ENCODE measurements around the gene FGGY. TPM values are rescaled to one million over a fixed set of nuclear protein-coding genes. Genes with fewer than 3 reads are reported as not detected.

The FGGY gene
- total RNA-seq, 1 donor: 24.6 TPM

DNA sequence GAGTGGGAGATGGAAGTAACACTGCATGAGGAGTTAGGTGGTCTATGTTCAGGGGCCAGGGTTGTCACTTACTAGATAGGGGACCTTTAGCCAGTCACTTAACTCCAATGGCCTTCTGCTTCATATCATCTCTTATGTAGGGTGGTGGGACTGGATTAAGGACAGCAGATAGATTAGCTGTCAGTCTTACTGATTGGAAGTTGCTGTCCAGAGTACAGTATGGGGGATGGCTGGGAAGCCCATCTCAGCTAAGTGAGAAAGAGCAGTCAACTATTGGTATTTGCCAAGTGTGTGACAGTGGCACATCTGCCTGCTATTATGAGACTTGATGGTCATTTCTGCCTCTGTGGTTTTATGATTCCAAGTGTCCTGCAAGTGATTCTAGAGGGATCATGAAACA lies 130.9 kb downstream of the FGGY start:
- TF ChIP-seq, protein P1, sequence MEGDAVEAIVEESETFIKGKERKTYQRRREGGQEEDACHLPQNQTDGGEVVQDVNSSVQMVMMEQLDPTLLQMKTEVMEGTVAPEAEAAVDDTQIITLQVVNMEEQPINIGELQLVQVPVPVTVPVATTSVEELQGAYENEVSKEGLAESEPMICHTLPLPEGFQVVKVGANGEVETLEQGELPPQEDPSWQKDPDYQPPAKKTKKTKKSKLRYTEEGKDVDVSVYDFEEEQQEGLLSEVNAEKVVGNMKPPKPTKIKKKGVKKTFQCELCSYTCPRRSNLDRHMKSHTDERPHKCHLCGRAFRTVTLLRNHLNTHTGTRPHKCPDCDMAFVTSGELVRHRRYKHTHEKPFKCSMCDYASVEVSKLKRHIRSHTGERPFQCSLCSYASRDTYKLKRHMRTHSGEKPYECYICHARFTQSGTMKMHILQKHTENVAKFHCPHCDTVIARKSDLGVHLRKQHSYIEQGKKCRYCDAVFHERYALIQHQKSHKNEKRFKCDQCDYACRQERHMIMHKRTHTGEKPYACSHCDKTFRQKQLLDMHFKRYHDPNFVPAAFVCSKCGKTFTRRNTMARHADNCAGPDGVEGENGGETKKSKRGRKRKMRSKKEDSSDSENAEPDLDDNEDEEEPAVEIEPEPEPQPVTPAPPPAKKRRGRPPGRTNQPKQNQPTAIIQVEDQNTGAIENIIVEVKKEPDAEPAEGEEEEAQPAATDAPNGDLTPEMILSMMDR (IDR thresholded peaks at IDR 0.05; ENCODE audit: extremely low read depth, low read depth, low read length): no peak
- no peaks in the 10 kb centered on the region for H3K36me3 ChIP-seq (ENCODE audit: insufficient read depth, low read length)
- H3K4me1 ChIP-seq (ENCODE audit: insufficient read depth, low read length): no peaks in the 10 kb centered on the region
- no peak overlapping the region for H2AFZ ChIP-seq (ENCODE audit: low read length)
- no peak overlapping the region for H3K4me2 ChIP-seq (ENCODE audit: insufficient read depth, low read length)
- no peaks in the 10 kb centered on the region for H4K20me1 ChIP-seq (ENCODE audit: insufficient read depth, low read length)
- H3K79me2 ChIP-seq (ENCODE audit: insufficient read depth, low read length): no peaks in the 10 kb centered on the region
- no peaks in the 10 kb centered on the region for H3K27me3 ChIP-seq (ENCODE audit: insufficient read depth, low read length)
- DNase-seq (ENCODE audit: insufficient read length, low spot score, missing footprints): no peak
- no peaks in the 10 kb centered on the region for H3K9me3 ChIP-seq (ENCODE audit: low read depth, low read length)
- no peak overlapping the region for H3K27ac ChIP-seq (ENCODE audit: low read depth, low read length)
- H3K4me3 ChIP-seq (ENCODE audit: insufficient read depth, low read length): no peak overlapping the region

DNA sequence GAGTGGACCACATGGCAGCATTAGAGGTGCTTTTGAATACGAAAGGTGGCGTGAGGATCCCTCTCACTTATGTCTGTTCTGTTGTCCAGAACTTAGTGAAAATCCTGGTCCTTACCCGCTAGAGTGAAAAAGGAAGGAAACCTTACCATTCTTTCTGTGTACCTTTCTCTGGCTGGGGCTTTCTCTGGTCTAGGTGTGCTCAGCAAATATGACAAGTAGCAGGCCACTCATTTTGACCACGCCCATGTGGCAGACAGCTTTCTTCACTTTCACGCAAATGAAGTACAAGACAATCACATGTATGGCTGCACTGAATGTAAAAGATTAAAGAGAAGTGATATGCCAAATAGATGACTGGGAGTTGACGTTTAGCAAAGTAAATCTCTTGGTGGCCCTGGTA lies 131.9 kb downstream of the FGGY start:
- DNase-seq (ENCODE audit: insufficient read length, low spot score, missing footprints): no peak
- Histone ChIP-seq H2AFZ (ENCODE audit: low read length) (no peak overlapping the region), H3K36me3 (ENCODE audit: insufficient read depth, low read length) (no peaks in the 10 kb centered on the region), H4K20me1 (ENCODE audit: insufficient read depth, low read length) (no peaks in the 10 kb centered on the region), H3K4me3 (ENCODE audit: insufficient read depth, low read length) (no peak overlapping the region), H3K27me3 (ENCODE audit: insufficient read depth, low read length) (no peaks in the 10 kb centered on the region), H3K4me1 (ENCODE audit: insufficient read depth, low read length) (peaks cover 3% of the 10 kb centered on the region), H3K27ac (ENCODE audit: low read depth, low read length) (no peak overlapping the region), H3K79me2 (ENCODE audit: insufficient read depth, low read length) (no peaks in the 10 kb centered on the region), H3K4me2 (ENCODE audit: insufficient read depth, low read length) (no peak overlapping the region), H3K9me3 (ENCODE audit: low read depth, low read length) (no peaks in the 10 kb centered on the region)
- TF ChIP-seq, protein P1 (IDR thresholded peaks at IDR 0.05; ENCODE audit: extremely low read depth, low read depth, low read length): no peak

DNA sequence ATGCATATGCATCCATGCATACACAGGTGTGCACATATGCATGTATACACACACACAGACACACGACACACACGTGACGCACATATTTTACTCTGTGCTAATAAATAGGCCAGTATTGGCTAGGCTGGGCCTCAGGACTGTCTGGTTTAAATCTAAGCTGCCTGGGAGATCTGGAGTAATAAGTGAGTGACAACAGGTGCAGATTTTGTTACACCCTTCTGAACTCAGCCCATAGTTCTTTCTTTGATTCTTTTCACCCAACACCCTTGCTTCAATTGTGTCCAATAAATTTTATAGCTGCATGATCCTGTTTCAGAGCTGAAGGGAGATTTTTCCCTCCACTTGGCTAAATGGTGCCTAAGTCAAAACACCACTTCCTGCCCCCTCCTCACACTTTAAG lies 132.8 kb downstream of the FGGY start:
- Histone ChIP-seq H4K20me1 (ENCODE audit: insufficient read depth, low read length) (no peaks in the 10 kb centered on the region), H3K27ac (ENCODE audit: low read depth, low read length) (no peak overlapping the region), H3K36me3 (ENCODE audit: insufficient read depth, low read length) (no peaks in the 10 kb centered on the region), H3K4me3 (ENCODE audit: insufficient read depth, low read length) (no peak overlapping the region), H2AFZ (ENCODE audit: low read length) (no peak overlapping the region), H3K27me3 (ENCODE audit: insufficient read depth, low read length) (no peaks in the 10 kb centered on the region), H3K79me2 (ENCODE audit: insufficient read depth, low read length) (no peaks in the 10 kb centered on the region), H3K9me3 (ENCODE audit: low read depth, low read length) (no peaks in the 10 kb centered on the region), H3K4me2 (ENCODE audit: insufficient read depth, low read length) (no peak overlapping the region), H3K4me1 (ENCODE audit: insufficient read depth, low read length) (peaks cover 10% of the 10 kb centered on the region)
- TF ChIP-seq, protein P1 (IDR thresholded peaks at IDR 0.05; ENCODE audit: extremely low read depth, low read depth, low read length): no peak
- no peak for DNase-seq (ENCODE audit: insufficient read length, low spot score, missing footprints)

DNA sequence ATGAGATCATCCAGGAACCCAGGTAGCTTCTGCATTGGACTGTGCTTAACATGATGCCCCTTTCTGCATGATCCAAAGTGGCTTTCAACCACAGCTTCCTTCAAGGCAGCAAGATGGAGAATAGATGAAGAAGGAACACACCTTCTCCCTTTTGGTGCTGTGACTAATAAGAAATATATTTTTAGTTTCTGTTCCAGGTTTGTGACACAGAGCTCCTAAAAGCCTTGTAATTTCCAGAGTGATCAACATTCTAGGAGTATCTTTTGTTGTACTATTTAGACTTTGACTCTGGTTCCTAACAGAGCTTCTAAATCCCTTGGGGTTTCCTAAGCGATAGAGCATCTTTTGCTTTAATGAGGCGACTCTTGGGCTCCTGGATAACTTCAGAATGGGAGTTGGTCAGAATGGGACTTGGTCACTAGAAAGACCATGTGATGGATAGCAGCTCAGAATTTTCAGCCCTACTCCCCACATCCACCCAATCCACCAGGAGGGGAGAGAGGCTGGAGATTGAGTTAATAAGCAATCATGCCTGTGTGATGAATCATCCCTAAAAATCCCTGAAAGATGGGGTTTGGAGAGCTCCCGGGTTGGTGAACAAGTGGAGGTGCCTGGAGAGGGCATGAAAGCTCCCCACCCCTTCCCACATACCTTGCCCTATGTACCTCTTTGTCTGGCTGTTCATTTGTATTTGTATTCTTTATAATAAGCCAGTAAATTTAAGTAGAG lies 134.8 kb downstream of the FGGY start:
- DNase-seq (ENCODE audit: insufficient read length, low spot score, missing footprints): peak; percentile 42
- no peak overlapping the region for H3K27ac ChIP-seq (ENCODE audit: low read depth, low read length)
- no peaks in the 10 kb centered on the region for H3K79me2 ChIP-seq (ENCODE audit: insufficient read depth, low read length)
- TF ChIP-seq, protein P1 (IDR thresholded peaks at IDR 0.05; ENCODE audit: extremely low read depth, low read depth, low read length): no peak
- H3K4me2 ChIP-seq (ENCODE audit: insufficient read depth, low read length): no peak overlapping the region
- no peaks in the 10 kb centered on the region for H3K27me3 ChIP-seq (ENCODE audit: insufficient read depth, low read length)
- no peak overlapping the region for H3K4me3 ChIP-seq (ENCODE audit: insufficient read depth, low read length)
- peaks cover 10% of the 10 kb centered on the region for H3K4me1 ChIP-seq (ENCODE audit: insufficient read depth, low read length)
- no peaks in the 10 kb centered on the region for H4K20me1 ChIP-seq (ENCODE audit: insufficient read depth, low read length)
- no peak overlapping the region for H2AFZ ChIP-seq (ENCODE audit: low read length)
- no peaks in the 10 kb centered on the region for H3K9me3 ChIP-seq (ENCODE audit: low read depth, low read length)
- no peaks in the 10 kb centered on the region for H3K36me3 ChIP-seq (ENCODE audit: insufficient read depth, low read length)

All from osteoblast (primary cell).